Activated naive CD4-positive, alpha-beta T cell treated with anti-CD3 and anti-CD28 coated beads for 36 hours (primary cell): ENCODE data around the gene RPIA. TPM values are rescaled to one million over a fixed set of nuclear protein-coding genes. Genes with fewer than 3 reads are reported as not detected.

ENCODE experiments used
- total RNA-seq, 2 experiments: library from RNA; stranded (reverse); gene quantifications; one replicate each; pipeline ENCODE4 v1.2.3, GENCODE V29; 2021

RPIA gene
- total RNA-seq, 2 experiments from 2014 or later, result 67.3 to 70.0 TPM

Other genes with a start within 250 kb of the RPIA start
- gene FOXI3, start 239.0 kb upstream of the RPIA start, total RNA-seq, result not detected
- gene EIF2AK3, start 64.2 kb upstream of the RPIA start, total RNA-seq, result 10 to 100 TPM; 10.0 to 13.7 TPM